Suprapubic skin (tissue), 4 donors: ENCODE results near the gene DNAH14. TPM values are rescaled to one million over a fixed set of nuclear protein-coding genes. Genes with fewer than 3 reads are reported as not detected.
"Not testable (repeated sequence)": the region's sequence is repeated elsewhere in the genome, so short reads cannot be mapped to it uniquely, and the experiment has no call there.

Experiments used
- DNase-seq, 2 donors: peaks; one replicate each; pipeline ENCODE4 v3.0.0-alpha.2; 2019; ENCODE audit warnings: low spot score in 2 of 2
- H3K27ac ChIP-seq: fragments of 200-600 bp; sonication (generic); one replicate; pipeline ENCODE4 v1.5.1; 2019
- H3K27me3 ChIP-seq: fragments of 200-600 bp; sonication (generic); one replicate; pipeline ENCODE4 v1.5.1; 2019
- H3K36me3 ChIP-seq: fragments of 200-600 bp; sonication (generic); one replicate; pipeline ENCODE4 v1.5.1; 2019
- H3K4me1 ChIP-seq: fragments of 200-600 bp; sonication (generic); one replicate; pipeline ENCODE4 v1.5.1; 2019
- H3K4me3 ChIP-seq: fragments of 200-600 bp; sonication (generic); one replicate; pipeline ENCODE4 v1.5.1; 2019; ENCODE audit warnings: mild to moderate bottlenecking
- H3K9me3 ChIP-seq: fragments of 200-600 bp; sonication (generic); one replicate; pipeline ENCODE4 v1.5.1; 2019
- CTCF ChIP-seq, 2 donors: fragments of 200-600 bp in 1 of 2; fragments of 450-650 bp in 1 of 2; sonication (generic) in 1 of 2; IDR thresholded peaks; one replicate each; pipeline ENCODE4 v1.5.1; 2016 to 2019; ENCODE audit warnings: antibody characterized with exemption in 2 of 2, mild to moderate bottlenecking in 1 of 2, moderate library complexity in 1 of 2
- EP300 ChIP-seq: sonication (generic); formaldehyde crosslinking; IDR thresholded peaks from one replicate; pipeline ENCODE4 v1.6.1; 2017; ENCODE audit warnings: antibody characterized with exemption
- POLR2A ChIP-seq, 2 donors: fragments of 450-650 bp; IDR thresholded peaks; one replicate each; pipeline ENCODE4 v1.6.1; 2017; ENCODE audit warnings: antibody characterized with exemption in 2 of 2, mild to moderate bottlenecking in 2 of 2, moderate library complexity in 2 of 2
- POLR2AphosphoS5 ChIP-seq, 3 donors: sonication (generic); formaldehyde crosslinking; IDR thresholded peaks; one replicate each; pipeline ENCODE4 v1.6.1; 2017; ENCODE audit warnings: antibody characterized with exemption in 3 of 3
- WGBS: methylation state at CpG from one replicate; pipeline ENCODE4 v1.1.5; 2018; 5-methylcytosine and 5-hydroxymethylcytosine counted together
- total RNA-seq, 4 donors: library from RNA; depleted of rRNA; stranded (reverse); fragments of >200 nt; gene quantifications; one replicate each; pipeline ENCODE4 v1.1.0, GENCODE V29; 2016

Gene DNAH14
- total RNA-seq, 4 donors from 2014 or later = 4.2 to 6.2 (median 5.4) TPM

DNA sequence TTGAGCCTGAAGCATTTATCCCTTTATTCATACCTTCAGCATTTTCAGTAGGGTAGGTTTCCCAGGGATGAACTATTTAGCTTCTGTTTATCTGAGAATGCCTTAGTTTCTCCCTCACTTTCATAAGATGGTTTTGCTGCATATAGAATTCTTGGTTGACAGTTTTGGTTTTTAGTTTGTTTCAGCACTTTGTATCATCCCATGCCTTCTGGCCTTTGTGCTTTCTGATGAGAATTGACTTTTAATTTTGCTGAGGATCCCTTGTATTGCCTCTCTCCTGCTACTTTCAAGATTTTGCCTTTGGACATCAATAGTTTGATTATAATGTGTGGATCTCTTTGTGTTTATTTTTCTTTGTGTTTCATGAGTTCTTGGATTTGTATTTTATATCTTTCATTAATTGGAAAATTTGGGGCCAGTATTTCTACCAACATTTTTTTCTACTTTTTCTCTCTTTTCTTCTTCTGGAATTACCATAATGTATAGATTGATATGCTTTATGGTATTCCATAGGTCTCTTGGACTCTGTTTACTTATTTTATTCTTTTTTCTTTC is 261.8 kb downstream of the DNAH14 start:
- DNase-seq = no peak
- Histone ChIP-seq H3K27ac (no peak overlapping the region), H3K4me1 (no peaks in the 10 kb centered on the region), H3K27me3 (no peaks in the 10 kb centered on the region), H3K9me3 (peaks cover 9% of the 10 kb centered on the region), H3K4me3 (no peak overlapping the region), H3K36me3 (no peaks in the 10 kb centered on the region)
- no peak for TF ChIP-seq POLR2A (IDR thresholded peaks at IDR 0.05)
- no peak for TF ChIP-seq POLR2AphosphoS5 (IDR thresholded peaks at IDR 0.05)
- no peak for TF ChIP-seq CTCF (IDR thresholded peaks at IDR 0.05)
- no peak for TF ChIP-seq EP300

- TF ChIP-seq EP300 (no peak), POLR2AphosphoS5 (IDR thresholded peaks at IDR 0.05) (no peak), POLR2A (IDR thresholded peaks at IDR 0.05) (no peak), CTCF (IDR thresholded peaks at IDR 0.05) (no peak)
- no peak for DNase-seq
- no peaks in the 10 kb centered on the region for H3K9me3 ChIP-seq
- H3K27me3 ChIP-seq = no peaks in the 10 kb centered on the region
- no peak overlapping the region for H3K4me3 ChIP-seq
- WGBS = 65% methylated on average over 3 of the region's 3 CpGs
- no peak overlapping the region for H3K27ac ChIP-seq
- H3K4me1 ChIP-seq = no peaks in the 10 kb centered on the region
- no peaks in the 10 kb centered on the region for H3K36me3 ChIP-seq
Measured at GRCh38 chr1:225201447-225201846, 272.0 kb downstream of the DNAH14 start.

DNA sequence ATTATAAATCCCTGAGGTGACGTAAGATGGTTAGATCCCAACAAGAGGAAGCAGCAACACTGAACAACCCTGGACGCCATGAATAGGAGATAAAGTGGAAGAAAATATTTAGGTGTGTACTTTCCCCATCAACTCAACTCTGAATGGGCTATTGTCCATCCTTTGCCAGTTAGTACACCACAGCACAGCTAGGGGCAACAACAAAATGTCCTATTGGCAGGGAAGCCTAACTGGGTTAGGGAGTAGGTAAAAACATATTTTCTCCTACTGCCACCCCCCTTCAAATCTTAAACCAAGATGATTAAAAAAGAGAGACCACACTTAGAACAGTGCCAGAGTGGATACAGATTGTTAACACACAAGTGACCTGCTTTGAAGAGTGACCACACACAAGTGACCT is 278.3 kb downstream of the DNAH14 start:
- H3K4me3 ChIP-seq = no peak overlapping the region
- no peaks in the 10 kb centered on the region for H3K27me3 ChIP-seq
- TF ChIP-seq EP300 (no peak), POLR2A (IDR thresholded peaks at IDR 0.05) (no peak), CTCF (IDR thresholded peaks at IDR 0.05) (no peak), POLR2AphosphoS5 (IDR thresholded peaks at IDR 0.05) (no peak)
- 86% methylated on average over 2 of the region's 2 CpGs for WGBS
- no peak for DNase-seq
- H3K4me1 ChIP-seq = no peaks in the 10 kb centered on the region
- peaks cover 12% of the 10 kb centered on the region for H3K9me3 ChIP-seq
- no peak overlapping the region for H3K27ac ChIP-seq
- H3K36me3 ChIP-seq = no peaks in the 10 kb centered on the region

- Histone ChIP-seq H3K9me3 (peaks cover 12% of the 10 kb centered on the region), H3K4me3 (no peak overlapping the region), H3K27ac (no peak overlapping the region), H3K36me3 (no peaks in the 10 kb centered on the region), H3K4me1 (no peaks in the 10 kb centered on the region), H3K27me3 (no peaks in the 10 kb centered on the region)
- no peak for DNase-seq
- TF ChIP-seq POLR2AphosphoS5 (IDR thresholded peaks at IDR 0.05) (no peak), CTCF (IDR thresholded peaks at IDR 0.05) (no peak), POLR2A (IDR thresholded peaks at IDR 0.05) (no peak), EP300 (no peak)
Measured at GRCh38 chr1:225209153-225209552, 279.7 kb downstream of the DNAH14 start.

- not testable (repeated sequence) for H3K27ac ChIP-seq, H3K4me3 ChIP-seq, DNase-seq, H3K36me3 ChIP-seq, H3K4me1 ChIP-seq, H3K27me3 ChIP-seq
- peaks cover 12% of the 10 kb centered on the region for H3K9me3 ChIP-seq
- 90% methylated on average over 2 of the region's 3 CpGs for WGBS
Measured at GRCh38 chr1:225210180-225210579, 280.7 kb downstream of the DNAH14 start.

DNA sequence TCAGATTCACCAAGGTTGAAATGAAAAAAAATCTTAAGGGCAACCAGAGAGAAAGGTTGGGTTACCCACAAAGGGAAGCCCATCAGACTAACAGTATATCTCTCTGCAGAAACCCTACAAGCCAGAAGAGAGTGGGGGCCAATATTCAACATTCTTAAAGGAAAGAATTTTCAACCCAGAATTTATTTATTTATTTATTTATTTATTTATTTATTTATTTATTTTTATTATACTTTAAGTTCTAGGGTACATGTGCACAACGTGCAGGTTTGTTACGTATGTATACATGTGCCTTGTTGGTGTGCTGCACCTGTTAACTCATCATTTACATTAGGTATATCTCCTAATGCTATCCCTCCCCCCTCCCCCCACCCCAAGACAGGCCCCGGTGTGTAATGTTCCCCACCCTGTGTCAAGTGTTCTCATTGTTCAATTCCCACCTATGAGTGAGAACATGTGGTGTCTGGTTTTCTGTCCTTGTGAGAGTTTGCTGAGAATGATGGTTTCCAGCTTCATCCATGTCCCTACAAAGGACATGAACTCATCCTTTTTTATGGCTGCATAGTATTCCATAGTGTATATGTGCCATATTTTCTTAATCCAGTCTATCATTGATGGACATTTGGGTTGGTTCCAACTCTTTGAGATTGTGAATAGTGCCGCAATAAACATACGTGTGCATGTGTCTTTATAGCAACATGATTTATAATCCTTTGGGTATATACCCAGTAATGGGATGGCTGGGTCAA is 282.4 kb downstream of the DNAH14 start:
- not testable (repeated sequence) for H3K4me1 ChIP-seq, H3K4me3 ChIP-seq, H3K36me3 ChIP-seq, H3K27ac ChIP-seq, DNase-seq, H3K27me3 ChIP-seq
- H3K9me3 ChIP-seq = peaks cover 12% of the 10 kb centered on the region
- 78% methylated on average over 5 of the region's 5 CpGs for WGBS
